NCI-H2081 treated with DMSO at 0.1 percent for 48 hours (cell line): ENCODE results near the gene PALLD.
"Not testable (repeated sequence)": the region's sequence is repeated elsewhere in the genome, so short reads cannot be mapped to it uniquely, and the experiment has no call there.

Experiments
- DNase-seq: peaks from one replicate; lab custom pipeline; 2025; lab: John Stamatoyannopoulos, UW

PALLD gene

GRCh38 chr4:168707205-168707604 is 210.4 kb downstream of the PALLD start:
- DNase-seq = no peak

DNA sequence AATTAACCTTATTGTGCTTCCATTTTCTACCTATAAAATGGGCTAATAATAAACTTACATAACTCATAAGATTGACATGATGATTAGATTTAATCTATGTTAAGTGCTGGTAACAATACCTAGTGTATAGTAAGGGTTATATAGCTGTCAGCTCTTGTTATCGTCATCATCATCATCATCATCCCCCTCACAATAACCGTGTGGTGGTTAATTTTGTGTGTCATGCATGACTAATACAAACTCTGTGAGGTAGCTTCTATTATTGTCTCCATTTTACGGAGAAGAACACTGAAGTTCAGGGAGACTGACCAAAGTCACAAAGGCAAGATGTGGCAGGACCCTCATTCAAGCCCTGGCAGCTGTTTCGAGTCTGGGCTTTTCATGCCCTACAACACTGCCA is 211.3 kb downstream of the PALLD start:
- DNase-seq = no peak

- no peak for DNase-seq
These were observed 213.6 kb downstream of the PALLD start for GRCh38 chr4:168710353-168710946.

DNA sequence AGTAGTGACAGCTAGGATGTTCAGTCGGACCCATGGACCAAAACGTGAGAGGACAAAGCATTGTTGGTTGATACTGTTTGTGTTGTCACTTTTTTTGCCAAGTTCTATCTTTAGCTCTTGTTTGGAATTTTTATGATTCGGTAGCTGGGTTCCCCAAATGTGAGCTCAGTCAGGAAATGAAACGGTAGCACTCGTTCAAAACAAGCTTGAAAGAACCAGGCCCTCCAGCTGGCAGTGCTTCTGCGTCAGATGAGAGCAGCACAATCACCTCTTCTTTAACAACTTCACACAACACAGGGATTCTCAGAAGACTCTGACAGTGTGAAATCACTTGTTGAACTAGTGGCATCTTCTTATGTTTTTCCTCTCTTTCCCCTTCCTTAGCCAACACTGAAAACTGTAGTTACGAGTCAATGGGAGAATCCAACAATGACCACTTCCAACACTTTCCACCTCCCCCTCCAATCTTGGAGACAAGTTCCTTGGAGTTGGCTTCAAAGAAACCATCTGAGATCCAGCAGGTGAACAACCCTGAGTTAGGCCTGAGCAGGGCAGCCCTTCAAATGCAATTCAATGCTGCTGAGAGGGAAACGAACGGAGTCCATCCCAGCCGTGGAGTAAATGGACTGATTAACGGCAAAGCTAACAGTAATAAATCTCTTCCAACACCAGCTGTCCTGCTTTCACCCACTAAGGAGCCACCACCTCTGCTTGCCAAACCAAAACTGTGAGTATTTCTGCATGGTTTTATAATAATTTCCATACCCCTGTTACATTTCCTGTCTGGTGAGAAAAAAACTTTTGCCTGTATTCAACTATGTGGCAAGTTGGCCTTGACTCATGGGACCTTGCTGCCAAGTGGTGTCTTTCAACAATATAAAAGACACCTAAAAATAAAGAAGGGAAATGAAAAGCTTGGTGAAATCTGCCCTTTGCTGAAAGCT is 214.6 kb downstream of the PALLD start:
- DNase-seq = no peak

- DNase-seq = no peak
These were observed 215.6 kb downstream of the PALLD start for GRCh38 chr4:168712316-168712890.

GRCh38 chr4:168713253-168713652 is 216.4 kb downstream of the PALLD start:
- DNase-seq = peak; percentile 59

GRCh38 chr4:168715896-168716295 is 219.0 kb downstream of the PALLD start:
- no peak for DNase-seq

- DNase-seq = no peak
These were observed 219.7 kb downstream of the PALLD start for GRCh38 chr4:168716406-168717129.

- no peak for DNase-seq
These were observed 221.0 kb downstream of the PALLD start for GRCh38 chr4:168717847-168718246.

DNA sequence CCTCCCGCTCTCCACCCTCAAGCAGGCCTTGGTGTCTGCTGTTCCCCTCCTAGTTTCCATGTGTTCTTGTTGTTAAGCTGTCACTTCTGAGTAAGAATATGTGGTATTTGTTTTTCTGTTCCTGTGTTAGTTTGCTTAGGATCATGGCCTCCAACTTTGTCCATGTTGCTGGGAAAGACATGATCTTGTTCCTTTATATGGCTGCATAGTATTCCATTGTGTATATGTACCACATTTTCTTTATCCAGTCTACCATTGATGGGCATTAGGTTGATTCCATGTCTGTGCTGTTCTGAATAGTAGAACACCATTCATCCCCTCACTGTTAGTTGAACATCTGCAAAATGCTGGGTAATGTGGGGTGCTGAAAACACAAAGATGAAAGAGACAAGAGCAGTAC is 222.9 kb downstream of the PALLD start:
- DNase-seq = no peak

- no peak for DNase-seq
These were observed 223.6 kb downstream of the PALLD start for GRCh38 chr4:168720396-168720900.

DNA sequence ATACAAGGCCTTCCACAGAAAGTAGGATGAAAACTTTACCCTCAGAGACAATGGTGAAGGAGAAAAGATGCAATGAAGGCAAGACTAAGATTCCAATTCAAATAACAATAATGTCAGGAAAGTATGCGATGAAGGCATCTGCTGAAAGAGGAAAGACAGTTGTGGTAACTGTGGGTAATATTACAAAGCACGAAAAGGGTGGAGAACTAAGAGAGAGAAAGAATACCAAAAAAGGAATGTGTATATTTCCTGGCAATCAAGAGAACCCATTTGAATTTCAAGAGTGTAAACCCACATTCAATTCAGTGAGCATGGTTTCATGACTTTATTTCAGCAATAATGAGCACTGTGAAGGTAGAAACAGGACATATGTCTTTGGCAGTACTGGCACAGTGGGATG is 225.5 kb downstream of the PALLD start:
- no peak for DNase-seq

DNA sequence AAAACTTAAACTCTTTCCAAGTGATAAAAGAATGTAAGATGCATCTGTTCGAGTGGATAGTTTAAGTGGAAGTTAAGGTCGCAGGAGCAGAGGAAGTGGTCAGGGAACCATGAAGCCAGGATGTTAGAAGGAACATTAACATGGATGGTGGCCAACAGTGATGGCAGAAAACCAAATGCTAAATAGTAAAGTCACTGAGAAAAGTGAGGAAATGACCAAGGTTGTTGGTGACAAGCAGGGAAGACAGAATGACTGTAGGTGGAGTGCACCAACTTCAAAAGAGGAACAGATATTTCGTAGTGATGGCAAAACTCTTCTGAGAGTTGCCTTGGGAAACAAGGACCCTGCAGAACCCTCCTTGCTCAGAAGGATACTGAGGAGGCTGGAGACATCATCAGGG is 226.2 kb downstream of the PALLD start:
- no peak for DNase-seq

DNA sequence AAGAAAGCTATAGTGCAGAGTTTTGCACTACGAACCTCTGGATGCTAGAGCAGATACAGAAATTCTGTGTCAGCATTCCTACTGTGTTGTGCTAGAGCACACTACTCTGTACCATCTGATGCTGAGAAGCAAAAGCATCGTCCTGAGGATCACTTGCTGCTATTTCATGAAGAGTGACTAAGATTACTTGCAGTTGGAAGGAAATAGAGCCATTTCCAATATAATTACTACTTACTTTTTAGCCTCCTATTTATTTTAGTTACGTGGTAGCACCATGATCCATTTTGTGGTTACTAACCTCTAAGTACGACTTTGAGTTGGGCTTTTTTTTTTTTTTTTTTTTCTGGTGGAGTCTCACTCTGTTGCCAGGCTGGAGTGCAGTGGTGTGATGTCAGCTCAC is 226.7 kb downstream of the PALLD start:
- DNase-seq = no peak

- no peak for DNase-seq
These were observed 227.4 kb downstream of the PALLD start for GRCh38 chr4:168724243-168724642.

DNA sequence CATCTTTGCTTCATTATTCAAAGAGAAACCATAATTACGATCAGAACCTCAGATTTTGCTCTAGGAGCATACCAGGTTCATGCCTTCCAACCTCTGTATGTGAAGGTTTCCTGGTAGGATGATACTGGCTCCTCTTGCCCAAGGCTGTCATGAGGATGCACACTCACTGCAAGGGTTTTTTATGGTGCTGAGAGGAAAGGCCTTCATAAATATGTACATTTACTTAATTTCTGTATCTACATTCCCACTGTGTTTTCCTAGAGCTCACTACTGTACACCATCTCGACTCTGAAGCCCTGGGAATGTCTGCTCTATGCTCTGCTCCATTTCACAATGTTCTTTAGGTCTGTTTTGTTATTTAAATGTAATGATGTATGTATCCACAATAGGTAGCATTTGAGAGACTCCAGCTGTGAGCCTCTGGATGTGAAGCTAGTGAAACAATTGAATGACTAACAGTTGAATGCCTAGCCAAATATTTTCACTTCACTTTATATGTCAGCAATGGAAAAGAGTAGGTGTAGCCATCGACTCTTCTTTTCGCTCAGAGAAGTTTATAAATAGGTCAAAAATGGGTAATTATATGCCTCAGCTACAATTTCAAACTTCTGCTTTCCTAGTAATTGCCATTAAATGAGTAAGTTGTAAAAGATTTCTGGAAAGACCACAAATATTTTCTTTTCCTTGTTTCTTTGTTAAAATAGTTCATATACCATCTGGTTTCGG is 228.0 kb downstream of the PALLD start:
- DNase-seq = no peak

DNA sequence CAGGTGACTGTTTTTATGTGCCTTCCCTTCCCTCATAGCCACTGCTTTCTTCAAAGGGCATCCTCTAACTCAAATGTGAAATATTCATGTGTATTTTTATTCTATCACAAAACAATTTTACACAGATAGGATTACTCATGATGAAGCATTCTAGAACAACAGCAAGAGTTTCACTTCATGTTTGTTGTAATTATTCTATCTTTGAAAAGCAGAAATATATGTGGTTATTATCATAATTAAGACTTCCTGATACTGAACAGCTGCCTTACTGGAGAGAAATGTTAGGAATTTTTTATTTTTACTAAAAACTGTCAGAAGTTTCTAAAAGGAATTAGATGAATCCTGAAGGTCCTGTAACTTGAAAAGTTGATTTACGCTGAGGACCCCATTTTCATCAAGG is 229.1 kb downstream of the PALLD start:
- DNase-seq = no peak

- not testable (repeated sequence) for DNase-seq
These were observed 230.3 kb downstream of the PALLD start for GRCh38 chr4:168727181-168727580.

- DNase-seq = no peak
These were observed 234.3 kb downstream of the PALLD start for GRCh38 chr4:168731006-168731636.

DNA sequence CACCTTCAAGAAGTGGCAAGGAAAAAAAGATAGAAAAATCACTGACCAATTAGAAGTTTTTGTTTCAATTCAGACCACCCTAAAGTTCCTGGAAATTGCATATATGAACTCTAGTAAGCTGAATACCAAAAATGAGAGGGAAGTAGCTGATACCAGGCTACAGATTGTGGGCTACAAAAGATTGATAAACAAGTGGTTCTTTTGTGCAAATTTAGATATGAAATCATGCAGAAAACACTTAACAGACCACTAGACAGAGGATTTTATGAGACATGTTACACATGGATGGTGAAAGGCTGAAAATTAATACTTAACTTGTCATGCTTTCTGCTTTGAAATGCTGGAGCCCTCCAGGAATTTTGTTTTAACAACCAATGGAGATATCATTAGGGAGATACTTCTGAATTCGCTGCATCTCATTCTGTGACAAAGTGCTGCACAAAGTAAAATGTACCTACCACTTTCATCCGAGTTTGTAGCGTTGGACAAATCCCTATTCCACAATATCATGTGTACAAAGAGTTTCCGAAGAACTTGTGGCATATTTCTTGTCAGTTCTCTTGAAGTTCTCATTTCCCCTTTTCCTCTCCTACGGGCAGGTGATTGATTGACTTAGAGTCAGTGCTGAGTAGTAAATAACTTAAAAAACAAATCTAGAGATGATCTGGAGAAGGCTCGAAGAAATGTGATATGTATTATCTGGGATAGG is 235.0 kb downstream of the PALLD start:
- no peak for DNase-seq
